ENCODE measurements around the gene CHRNG. TPM values are rescaled to one million over a fixed set of nuclear protein-coding genes. Genes with fewer than 3 reads are reported as not detected.

CHRNG gene
- total RNA-seq (2022), result not detected in 2 replicates
- Bru-seq, nascent RNA, result percentile 9 among the genes with signal in this experiment
- BruChase-seq, experiment 1, labeled RNA remaining after a 2-hour chase, result not detected
- percentile 10 among the genes with signal in this experiment for BruChase-seq, experiment 2, labeled RNA remaining after a 6-hour chase
- long read RNA-seq, result 0 reads

DNA sequence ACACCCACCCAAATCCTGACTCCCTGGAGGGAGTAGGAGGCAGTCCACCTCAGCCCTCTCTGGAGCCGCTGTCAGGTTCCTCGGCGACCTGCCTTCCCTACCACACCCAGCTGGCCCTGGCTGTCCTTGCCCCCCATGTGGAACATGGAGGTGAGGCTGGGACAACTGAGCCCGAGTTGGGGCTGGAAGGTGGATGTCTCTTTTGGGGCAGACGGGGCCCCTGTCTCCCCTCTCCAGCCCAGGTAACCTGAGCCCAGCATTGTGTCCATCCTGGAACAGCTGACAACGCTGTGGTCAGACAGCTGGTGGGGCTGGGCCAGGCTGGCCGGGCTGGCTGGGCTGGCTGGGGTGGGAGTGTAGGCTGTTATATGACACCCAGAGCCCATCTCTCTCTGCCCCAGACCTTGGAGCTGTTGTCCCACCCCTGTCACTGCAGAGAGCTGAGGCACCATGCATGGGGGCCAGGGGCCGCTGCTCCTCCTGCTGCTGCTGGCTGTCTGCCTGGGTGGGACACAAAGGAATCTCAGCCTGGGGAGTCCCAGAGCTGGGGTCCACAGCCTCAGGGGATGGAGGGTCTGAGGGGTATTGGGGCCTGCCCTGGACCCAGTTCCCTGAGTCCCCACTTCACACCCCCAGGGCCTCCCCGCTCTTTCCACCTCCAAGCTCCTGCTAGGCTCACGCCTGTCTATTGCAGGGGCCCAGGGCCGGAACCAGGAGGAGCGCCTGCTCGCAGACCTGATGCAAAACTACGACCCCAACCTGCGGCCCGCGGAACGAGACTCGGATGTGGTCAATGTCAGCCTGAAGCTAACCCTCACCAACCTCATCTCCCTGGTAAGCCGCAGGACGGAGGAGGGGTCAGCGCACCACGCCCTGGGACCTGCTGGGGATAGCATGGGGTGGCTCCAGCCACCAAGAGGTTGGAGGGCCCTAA is at the start of gene CHRNG:
Gene CHRNG, plus strand, starts transcription at position 395 of the 934 bp plus-strand sequence. Its CDS starts 56 bp downstream, at position 451.
- Mint-ChIP-seq H3K4me1 (ENCODE audit: low read depth, unreplicated experiment) (no peaks in the 10 kb centered on the region), H3K36me3 (ENCODE audit: insufficient read depth, unreplicated experiment) (peaks cover 7% of the 10 kb centered on the region), H3K9me3 (ENCODE audit: unreplicated experiment) (no peaks in the 10 kb centered on the region), H3K27me3 (ENCODE audit: insufficient read depth, unreplicated experiment) (no peaks in the 10 kb centered on the region), H3K4me3 (ENCODE audit: unreplicated experiment) (no peak within 1 kb of the TSS), H3K27ac (ENCODE audit: unreplicated experiment) (no peak within 1 kb of the TSS)
- CTCF ChIA-PET, result interaction anchor here (0.6 kb wide), 1 partner anchor 67 kb away, joined by 3 read pairs; no protein-coding TSS in a partner anchor
- H3K9me3 ChIP-seq, result no peaks in the 10 kb centered on the region
- no TSS peak for BruUV-seq (replicated peaks)
- no peaks in the 10 kb centered on the region for H3K36me3 ChIP-seq (ENCODE audit: control insufficient read depth, insufficient read depth, low read length)
- POLR2A ChIA-PET, result no interaction called here
- no peaks in the 10 kb centered on the region for H3K27me3 ChIP-seq (replicated peaks; ENCODE audit: control insufficient read depth, insufficient read depth, low read length)
- H3K4me3 ChIP-seq (ENCODE audit: low read depth, low read length), result no peak within 1 kb of the TSS
- DNase-seq, result no peak
- H3K4me1 ChIP-seq, result no peaks in the 10 kb centered on the region
- TF ChIP-seq, protein P1, sequence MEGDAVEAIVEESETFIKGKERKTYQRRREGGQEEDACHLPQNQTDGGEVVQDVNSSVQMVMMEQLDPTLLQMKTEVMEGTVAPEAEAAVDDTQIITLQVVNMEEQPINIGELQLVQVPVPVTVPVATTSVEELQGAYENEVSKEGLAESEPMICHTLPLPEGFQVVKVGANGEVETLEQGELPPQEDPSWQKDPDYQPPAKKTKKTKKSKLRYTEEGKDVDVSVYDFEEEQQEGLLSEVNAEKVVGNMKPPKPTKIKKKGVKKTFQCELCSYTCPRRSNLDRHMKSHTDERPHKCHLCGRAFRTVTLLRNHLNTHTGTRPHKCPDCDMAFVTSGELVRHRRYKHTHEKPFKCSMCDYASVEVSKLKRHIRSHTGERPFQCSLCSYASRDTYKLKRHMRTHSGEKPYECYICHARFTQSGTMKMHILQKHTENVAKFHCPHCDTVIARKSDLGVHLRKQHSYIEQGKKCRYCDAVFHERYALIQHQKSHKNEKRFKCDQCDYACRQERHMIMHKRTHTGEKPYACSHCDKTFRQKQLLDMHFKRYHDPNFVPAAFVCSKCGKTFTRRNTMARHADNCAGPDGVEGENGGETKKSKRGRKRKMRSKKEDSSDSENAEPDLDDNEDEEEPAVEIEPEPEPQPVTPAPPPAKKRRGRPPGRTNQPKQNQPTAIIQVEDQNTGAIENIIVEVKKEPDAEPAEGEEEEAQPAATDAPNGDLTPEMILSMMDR (IDR thresholded peaks at IDR 0.05; ENCODE audit: insufficient read depth in 1 of 2, low read depth in 1 of 2, low read length in 1 of 2, severe bottlenecking in 1 of 2, unreplicated experiment in 1 of 2), result no peak
- intact Hi-C loops (cut with micrococcal nuclease; ENCODE audit: unreplicated experiment), result no loop called here

DNA sequence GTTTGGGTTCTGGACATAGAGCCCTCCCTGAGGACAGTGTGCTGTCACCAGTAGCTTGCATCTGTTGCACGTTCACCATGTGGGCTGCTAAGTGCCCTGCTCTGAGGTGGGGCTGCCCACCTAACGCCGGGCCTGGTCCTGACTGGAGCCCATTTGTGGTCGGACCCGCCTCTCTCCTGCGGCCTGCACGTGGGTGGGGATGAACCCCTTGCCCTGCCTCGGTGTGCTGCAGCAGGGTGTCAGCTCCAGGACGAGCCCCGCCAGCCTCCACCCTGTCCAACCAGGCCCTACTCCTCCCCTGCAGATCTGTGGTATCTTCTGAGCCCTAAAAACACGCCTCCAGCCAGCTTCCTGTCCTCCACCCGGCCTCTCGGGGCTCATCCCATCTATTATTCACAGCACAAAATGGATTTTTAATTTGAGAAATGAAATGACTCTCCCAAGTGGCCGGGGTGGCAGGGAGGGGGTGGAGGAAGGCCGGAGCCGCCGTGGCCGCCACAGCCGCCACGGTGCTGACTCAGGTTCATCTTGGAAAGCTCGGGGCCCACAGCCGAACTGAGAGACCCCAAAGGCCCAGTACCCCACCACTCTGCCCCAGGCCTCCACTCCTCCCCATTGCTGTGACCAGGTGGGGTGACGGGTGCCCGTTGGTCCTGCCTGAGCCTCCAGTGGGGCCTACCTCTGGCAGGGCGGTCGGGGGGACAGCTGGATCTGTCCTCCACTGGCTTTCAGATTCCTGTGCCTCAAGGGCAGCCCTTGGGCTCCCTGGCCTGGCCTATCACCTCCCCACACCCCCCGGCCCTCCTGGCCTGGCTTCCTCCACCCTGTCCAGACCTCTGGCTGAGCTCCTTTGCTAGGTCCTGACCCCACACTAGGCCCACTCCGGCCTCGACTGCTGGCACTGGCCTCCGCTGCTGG is 49.0 kb upstream of the CHRNG start:
- H3K4me1 ChIP-seq, result no peaks in the 10 kb centered on the region
- no TSS peak for BruUV-seq (replicated peaks)
- Mint-ChIP-seq H3K9me3 (ENCODE audit: unreplicated experiment) (no peaks in the 10 kb centered on the region), H3K27me3 (ENCODE audit: insufficient read depth, unreplicated experiment) (no peaks in the 10 kb centered on the region), H3K27ac (ENCODE audit: unreplicated experiment) (no peak overlapping the region), H3K36me3 (ENCODE audit: insufficient read depth, unreplicated experiment) (no peaks in the 10 kb centered on the region), H3K4me3 (ENCODE audit: unreplicated experiment) (no peak overlapping the region), H3K4me1 (ENCODE audit: low read depth, unreplicated experiment) (no peaks in the 10 kb centered on the region)
- H3K36me3 ChIP-seq (ENCODE audit: control insufficient read depth, insufficient read depth, low read length), result no peaks in the 10 kb centered on the region
- TF ChIP-seq, protein P1 (IDR thresholded peaks at IDR 0.05; ENCODE audit: insufficient read depth in 1 of 2, low read depth in 1 of 2, low read length in 1 of 2, severe bottlenecking in 1 of 2, unreplicated experiment in 1 of 2), result no peak
- no peaks in the 10 kb centered on the region for H3K9me3 ChIP-seq
- H3K4me3 ChIP-seq (ENCODE audit: low read depth, low read length), result no peak overlapping the region
- intact Hi-C loops (cut with micrococcal nuclease; ENCODE audit: unreplicated experiment), result no loop called here
- no peaks in the 10 kb centered on the region for H3K27me3 ChIP-seq (replicated peaks; ENCODE audit: control insufficient read depth, insufficient read depth, low read length)
- no peak for DNase-seq
- POLR2A ChIA-PET, result interaction anchor here (0.7 kb wide), 1 partner anchor 704 kb away, joined by 3 read pairs; no protein-coding TSS in a partner anchor
- CTCF ChIA-PET, result no interaction called here
